Lower leg skin (tissue), 3 donors: ENCODE results near the gene TMEM184A.

Source experiments
- POLR2A ChIP-seq, 2 donors: fragments of 450-650 bp; IDR thresholded peaks; one replicate each; pipeline ENCODE4 v1.6.1; 2016 to 2017; ENCODE audit warnings: antibody characterized with exemption in 2 of 2, mild to moderate bottlenecking in 1 of 2, moderate library complexity in 1 of 2
- TF ChIP-seq, protein P1 (sequence below), 3 donors: fragments of 450-650 bp; IDR thresholded peaks; one replicate each; pipeline ENCODE4 v1.5.1; 2016; ENCODE audit warnings: antibody characterized with exemption in 3 of 3, mild to moderate bottlenecking in 3 of 3, moderate library complexity in 2 of 3

DNA sequence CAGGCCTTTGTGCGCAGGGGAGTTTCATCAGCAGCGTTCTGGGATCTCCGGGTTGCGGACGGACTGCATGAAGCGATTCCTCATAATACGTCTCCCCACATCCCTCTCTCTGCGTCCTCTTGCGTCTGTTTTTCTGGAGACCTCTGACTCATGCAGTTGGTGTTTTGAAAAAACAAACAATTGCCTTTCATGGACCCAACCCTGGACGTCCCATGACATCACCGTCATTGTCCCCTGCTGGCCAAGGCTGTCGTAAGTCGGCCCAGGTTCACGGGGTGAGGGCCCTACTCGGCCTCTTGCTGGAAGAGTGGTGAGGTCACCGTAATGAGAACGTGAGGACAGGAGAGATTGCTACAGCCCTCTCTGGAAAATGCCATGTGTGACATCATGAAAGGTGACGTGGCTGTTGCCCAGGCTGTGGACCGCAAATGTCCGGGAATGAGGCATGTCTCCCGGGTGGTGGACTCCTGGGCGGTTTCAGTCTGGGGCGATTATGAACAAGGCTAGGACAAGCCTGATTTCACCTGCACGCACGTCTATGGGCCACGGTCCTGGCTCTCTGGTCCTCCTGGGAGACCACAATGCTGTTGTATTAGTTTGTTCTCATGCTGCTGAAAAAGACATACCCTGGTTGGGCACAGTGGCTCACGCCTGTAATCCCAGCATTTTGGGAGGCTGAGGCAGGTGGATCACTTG is 35.3 kb downstream of the TMEM184A start:
- TF ChIP-seq, protein P1, sequence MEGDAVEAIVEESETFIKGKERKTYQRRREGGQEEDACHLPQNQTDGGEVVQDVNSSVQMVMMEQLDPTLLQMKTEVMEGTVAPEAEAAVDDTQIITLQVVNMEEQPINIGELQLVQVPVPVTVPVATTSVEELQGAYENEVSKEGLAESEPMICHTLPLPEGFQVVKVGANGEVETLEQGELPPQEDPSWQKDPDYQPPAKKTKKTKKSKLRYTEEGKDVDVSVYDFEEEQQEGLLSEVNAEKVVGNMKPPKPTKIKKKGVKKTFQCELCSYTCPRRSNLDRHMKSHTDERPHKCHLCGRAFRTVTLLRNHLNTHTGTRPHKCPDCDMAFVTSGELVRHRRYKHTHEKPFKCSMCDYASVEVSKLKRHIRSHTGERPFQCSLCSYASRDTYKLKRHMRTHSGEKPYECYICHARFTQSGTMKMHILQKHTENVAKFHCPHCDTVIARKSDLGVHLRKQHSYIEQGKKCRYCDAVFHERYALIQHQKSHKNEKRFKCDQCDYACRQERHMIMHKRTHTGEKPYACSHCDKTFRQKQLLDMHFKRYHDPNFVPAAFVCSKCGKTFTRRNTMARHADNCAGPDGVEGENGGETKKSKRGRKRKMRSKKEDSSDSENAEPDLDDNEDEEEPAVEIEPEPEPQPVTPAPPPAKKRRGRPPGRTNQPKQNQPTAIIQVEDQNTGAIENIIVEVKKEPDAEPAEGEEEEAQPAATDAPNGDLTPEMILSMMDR (IDR thresholded peaks at IDR 0.05): no peak
- no peak for TF ChIP-seq POLR2A (IDR thresholded peaks at IDR 0.05)
